ENCODE measurements around the gene ALG1.

ALG1 gene

GRCh38 chr16:5071681-5072333, at the start of gene ALG1:
TSS of gene ALG1 (plus strand) at chr16:5071843. CDS start at chr16:5071850, 7 bp downstream.
- no peaks in the 10 kb centered on the region for H3K27me3 ChIP-seq (ENCODE audit: control insufficient read depth, insufficient read depth, low read length)
- no peaks in the 10 kb centered on the region for H3K36me3 ChIP-seq (ENCODE audit: control insufficient read depth, insufficient read depth, low read length)
- H3K79me2 ChIP-seq: no peaks in the 10 kb centered on the region
- no peaks in the 10 kb centered on the region for H3K9me3 ChIP-seq (ENCODE audit: control insufficient read depth, low read length)
- H2AFZ ChIP-seq: peak within 1 kb of the TSS; percentile 100
- H3K9ac ChIP-seq: no peak within 1 kb of the TSS
- peak within 1 kb of the TSS; percentile 86 for H3K4me2 ChIP-seq (ENCODE audit: low read length)
- no peak for TF ChIP-seq CTCF (IDR thresholded peaks at IDR 0.05)
- H3K4me1 ChIP-seq: peaks cover 3% of the 10 kb centered on the region
- peak within 1 kb of the TSS; percentile 68 for H3K4me3 ChIP-seq (ENCODE audit: low read depth, low read length)
- peak within 1 kb of the TSS; percentile 62 for H3K27ac ChIP-seq

GRCh38 chr16:5022521-5022920, 49.1 kb upstream of the ALG1 start:
- TF ChIP-seq CTCF (IDR thresholded peaks at IDR 0.05): no peak
- Histone ChIP-seq H2AFZ (no peak overlapping the region), H3K27ac (no peak overlapping the region), H3K4me2 (ENCODE audit: low read length) (no peak overlapping the region), H3K9ac (no peak overlapping the region), H3K27me3 (ENCODE audit: control insufficient read depth, insufficient read depth, low read length) (no peaks in the 10 kb centered on the region), H3K9me3 (ENCODE audit: control insufficient read depth, low read length) (no peaks in the 10 kb centered on the region), H3K4me3 (ENCODE audit: low read depth, low read length) (no peak overlapping the region), H3K4me1 (no peaks in the 10 kb centered on the region), H3K79me2 (no peaks in the 10 kb centered on the region), H3K36me3 (ENCODE audit: control insufficient read depth, insufficient read depth, low read length) (no peaks in the 10 kb centered on the region)

GRCh38 chr16:5024632-5025031, 47.0 kb upstream of the ALG1 start:
- Histone ChIP-seq H3K27me3 (ENCODE audit: control insufficient read depth, insufficient read depth, low read length) (no peaks in the 10 kb centered on the region), H3K79me2 (no peaks in the 10 kb centered on the region), H2AFZ (no peak overlapping the region), H3K4me1 (no peaks in the 10 kb centered on the region), H3K4me3 (ENCODE audit: low read depth, low read length) (no peak overlapping the region), H3K4me2 (ENCODE audit: low read length) (no peak overlapping the region), H3K9me3 (ENCODE audit: control insufficient read depth, low read length) (no peaks in the 10 kb centered on the region), H3K27ac (no peak overlapping the region), H3K9ac (no peak overlapping the region), H3K36me3 (ENCODE audit: control insufficient read depth, insufficient read depth, low read length) (no peaks in the 10 kb centered on the region)
- peak; percentile 30 for TF ChIP-seq CTCF (IDR thresholded peaks at IDR 0.05)

GRCh38 chr16:5025171-5025632, 46.4 kb upstream of the ALG1 start:
- no peak for TF ChIP-seq CTCF (IDR thresholded peaks at IDR 0.05)
- Histone ChIP-seq H3K9ac (no peak overlapping the region), H3K36me3 (ENCODE audit: control insufficient read depth, insufficient read depth, low read length) (no peaks in the 10 kb centered on the region), H2AFZ (no peak overlapping the region), H3K27me3 (ENCODE audit: control insufficient read depth, insufficient read depth, low read length) (no peaks in the 10 kb centered on the region), H3K9me3 (ENCODE audit: control insufficient read depth, low read length) (no peaks in the 10 kb centered on the region), H3K4me1 (no peaks in the 10 kb centered on the region), H3K27ac (no peak overlapping the region), H3K4me2 (ENCODE audit: low read length) (no peak overlapping the region), H3K79me2 (no peaks in the 10 kb centered on the region), H3K4me3 (ENCODE audit: low read depth, low read length) (no peak overlapping the region)

GRCh38 chr16:5026664-5027063, 45.0 kb upstream of the ALG1 start:
- Histone ChIP-seq H3K9me3 (ENCODE audit: control insufficient read depth, low read length) (no peaks in the 10 kb centered on the region), H3K4me1 (no peaks in the 10 kb centered on the region), H3K4me3 (ENCODE audit: low read depth, low read length) (no peak overlapping the region), H3K79me2 (no peaks in the 10 kb centered on the region), H3K36me3 (ENCODE audit: control insufficient read depth, insufficient read depth, low read length) (no peaks in the 10 kb centered on the region), H2AFZ (no peak overlapping the region), H3K27me3 (ENCODE audit: control insufficient read depth, insufficient read depth, low read length) (no peaks in the 10 kb centered on the region), H3K4me2 (ENCODE audit: low read length) (no peak overlapping the region), H3K27ac (no peak overlapping the region), H3K9ac (no peak overlapping the region)
- TF ChIP-seq CTCF (IDR thresholded peaks at IDR 0.05): no peak

Measured in parathyroid adenoma (tissue), 2 donors.